Stimulated activated CD4-positive, alpha-beta T cell treated with anti-CD3 and anti-CD28 coated beads, Interleukin-15, amount 100 ng/mL, for 48 hours (primary cell): Measurements from ENCODE around the gene BFAR.
"Not testable (repeated sequence)": the region's sequence is repeated elsewhere in the genome, so short reads cannot be mapped to it uniquely, and the experiment has no call there.

ENCODE experiments used
- DNase-seq, 2 donors: peaks; one replicate each; pipeline ENCODE4 v3.0.0-alpha.2; 2020; ENCODE audit warnings: low read depth in 2 of 2

Gene BFAR

GRCh38 chr16:14701859-14702258, 69.1 kb downstream of the BFAR start:
- not testable (repeated sequence) for DNase-seq

DNA sequence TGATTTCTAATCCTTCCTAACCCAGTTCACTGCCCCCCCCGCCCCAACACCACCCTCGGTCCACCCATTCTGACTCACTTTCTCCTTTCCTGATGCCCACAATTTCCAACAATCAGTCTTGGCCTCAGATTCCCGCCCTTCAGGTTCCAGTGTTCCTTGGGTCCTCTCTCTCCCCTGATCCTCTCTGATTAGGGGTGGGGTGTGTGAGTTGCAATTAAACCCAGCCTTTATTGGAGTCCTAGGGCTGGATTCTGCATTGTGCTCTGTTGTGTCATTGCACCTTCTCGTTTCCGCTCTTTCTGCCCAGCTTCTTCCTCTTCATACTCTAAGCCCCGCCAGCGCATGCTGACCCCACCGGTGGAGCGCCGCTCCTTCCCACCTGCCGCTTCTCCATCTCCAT, 69.9 kb downstream of the BFAR start:
- DNase-seq, result not testable (repeated sequence)

GRCh38 chr16:14703156-14704011, 70.6 kb downstream of the BFAR start, which contains the start of gene NPIPA3:
Gene NPIPA3, plus strand, starts transcription at chr16:14703411. Its CDS starts 5,533 bp downstream, at chr16:14708944.
- not testable (repeated sequence) for DNase-seq
